Spinal cord (tissue), 10 donors: Measurements from ENCODE around the gene MST1R. TPM values are rescaled to one million over a fixed set of nuclear protein-coding genes. Genes with fewer than 3 reads are reported as not detected.
"Not testable (repeated sequence)": the region's sequence is repeated elsewhere in the genome, so short reads cannot be mapped to it uniquely, and the experiment has no call there.

Experiments
- DNase-seq, 6 donors: peaks; one replicate each; pipeline versions ENCODE4 v3.0.0 to v3.0.0-alpha.2; 2013 to 2015; ENCODE audit warnings: low spot score in 6 of 6, low read depth in 4 of 6
- H3K27ac ChIP-seq: one replicate; pipeline ENCODE4 v1.5.1; 2013; ENCODE audit warnings: low read depth, low read length, control low read depth
- H3K27me3 ChIP-seq: one replicate; pipeline ENCODE4 v1.6.1; 2013; ENCODE audit warnings: low read length; ENCODE audit not compliant: control insufficient read depth, insufficient read depth
- H3K36me3 ChIP-seq: one replicate; pipeline ENCODE4 v1.6.1; 2013; ENCODE audit warnings: low read length; ENCODE audit not compliant: control insufficient read depth, insufficient read depth
- H3K4me1 ChIP-seq: one replicate; pipeline ENCODE4 v1.6.1; 2013; ENCODE audit warnings: low read length; ENCODE audit not compliant: control insufficient read depth, insufficient read depth
- H3K4me3 ChIP-seq: one replicate; pipeline ENCODE4 v1.5.1; 2013; ENCODE audit warnings: low read depth, low read length, control low read depth
- H3K9me3 ChIP-seq: one replicate; pipeline ENCODE4 v1.6.1; 2013; ENCODE audit warnings: low read length; ENCODE audit not compliant: control insufficient read depth, insufficient read depth
- WGBS: methylation state at CpG from one replicate; pipeline ENCODE4 v1.1.5; 2013; ENCODE audit warnings: missing lambda C conversion rate; ENCODE audit not compliant: insufficient coverage; 5-methylcytosine and 5-hydroxymethylcytosine counted together
- polyA plus RNA-seq, 2 donors: library from polyadenylated mRNA; unstranded; fragments of 120-200 nt; gene quantifications; one replicate each; pipeline ENCODE4 v1.2.1, GENCODE V29; 2013; ENCODE audit not compliant: insufficient read length in 2 of 2
- total RNA-seq, 2 donors: library from RNA; depleted of rRNA in 1 of 2; stranded (reverse); fragments of 120-200 nt in 1 of 2; fragments of >200 nt in 1 of 2; gene quantifications; one replicate each; pipeline versions ENCODE4 v1.2.3 to v1.2.4, GENCODE V29; 2013 to 2014
- donor health status: healthy.

The MST1R gene
- total and polyA plus RNA-seq, 4 donors, result 0.63 to 2.5 (median 0.84) TPM

DNA sequence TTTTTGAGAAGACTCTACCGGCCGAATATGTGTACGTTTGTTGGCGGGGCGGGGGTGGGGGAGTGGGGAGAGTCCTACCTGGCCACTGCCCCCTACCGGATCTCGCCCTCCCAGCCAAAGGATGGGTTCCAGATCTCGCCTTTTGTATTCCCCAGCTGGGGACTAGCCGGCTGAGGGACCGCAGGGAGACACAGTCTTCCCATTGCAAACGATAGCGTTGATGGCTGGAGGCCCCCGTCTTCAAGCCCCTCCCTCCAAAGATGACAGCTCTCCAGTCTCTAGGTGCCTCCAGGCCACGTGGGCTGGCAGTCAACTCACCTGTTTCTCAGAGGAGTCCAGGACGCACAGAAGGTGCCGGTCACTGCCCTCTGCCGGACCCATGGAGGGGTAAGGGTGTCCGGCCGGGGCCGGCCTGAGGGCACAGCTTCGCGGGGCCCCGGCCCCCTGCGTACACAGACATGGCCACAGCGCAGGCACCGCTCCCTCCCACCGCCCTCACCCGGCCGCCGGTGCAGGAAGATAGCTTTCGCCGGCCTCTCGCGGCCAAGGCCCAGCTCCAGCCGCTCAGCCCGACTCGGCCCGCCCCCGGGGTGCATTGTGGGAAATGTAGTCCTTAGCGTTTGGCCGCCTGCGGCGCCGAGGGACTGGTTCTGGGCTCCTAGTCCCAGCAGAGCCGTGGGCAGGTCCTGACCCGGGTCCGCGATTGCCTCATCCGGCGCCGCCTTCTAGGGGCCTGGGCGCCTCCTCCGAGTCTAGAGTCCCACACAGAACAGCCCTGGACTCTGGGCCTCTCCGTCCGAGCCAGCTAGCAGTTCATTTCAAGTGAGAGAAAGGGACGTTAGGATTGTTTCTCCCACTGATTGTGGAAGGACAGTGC, 25.9 kb upstream of the MST1R start, which contains the start of gene MON1A:
MON1A (minus strand) TSS at position 521 of the 877 bp plus-strand sequence. CDS start 16,465 bp downstream, outside the sequence.
- peak within 1 kb of the TSS; percentile 81 for H3K4me3 ChIP-seq
- peaks cover 6% of the 10 kb centered on the region for H3K36me3 ChIP-seq
- H3K4me1 ChIP-seq, result peaks cover 23% of the 10 kb centered on the region
- peak within 1 kb of the TSS; percentile 92 for H3K27ac ChIP-seq
- under 1% methylated on average over 51 of the region's 56 CpGs for WGBS
- peak; percentile 72 to 96 (median 82) for DNase-seq
- no peaks in the 10 kb centered on the region for H3K27me3 ChIP-seq
- H3K9me3 ChIP-seq, result no peaks in the 10 kb centered on the region

DNA sequence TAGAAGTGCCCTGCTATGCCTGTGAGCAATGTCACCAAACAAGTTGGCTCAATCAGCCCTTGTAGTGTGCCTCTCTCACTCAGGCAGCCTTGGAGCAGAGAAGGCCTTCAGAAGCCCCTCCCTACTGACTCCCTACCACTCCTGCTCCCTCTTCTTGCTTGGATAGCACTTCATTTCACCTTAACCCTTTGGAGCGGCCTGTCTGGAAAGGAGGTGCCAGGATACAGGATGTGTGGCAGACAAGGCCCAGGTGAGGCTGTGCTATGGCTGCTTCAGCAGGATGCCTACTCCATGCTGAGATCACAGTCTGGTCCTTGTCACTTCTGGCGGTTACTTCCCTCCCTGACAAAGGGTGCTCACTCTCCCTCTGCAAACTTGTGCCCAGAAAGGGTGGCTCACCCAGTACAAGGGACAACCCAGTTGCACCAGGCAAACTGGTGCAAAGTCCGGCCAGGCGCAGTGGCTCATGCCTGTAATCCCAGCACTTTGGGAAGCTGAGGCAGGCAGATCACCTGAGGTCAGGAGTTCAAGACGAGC, 24.9 kb upstream of the MST1R start:
- 92% methylated on average over 4 of the region's 5 CpGs for WGBS
- Histone ChIP-seq H3K27ac (no peak overlapping the region), H3K4me3 (no peak overlapping the region), H3K36me3 (peaks cover 13% of the 10 kb centered on the region), H3K4me1 (peaks cover 23% of the 10 kb centered on the region), H3K9me3 (no peaks in the 10 kb centered on the region), H3K27me3 (no peaks in the 10 kb centered on the region)
- DNase-seq, result no peak

DNA sequence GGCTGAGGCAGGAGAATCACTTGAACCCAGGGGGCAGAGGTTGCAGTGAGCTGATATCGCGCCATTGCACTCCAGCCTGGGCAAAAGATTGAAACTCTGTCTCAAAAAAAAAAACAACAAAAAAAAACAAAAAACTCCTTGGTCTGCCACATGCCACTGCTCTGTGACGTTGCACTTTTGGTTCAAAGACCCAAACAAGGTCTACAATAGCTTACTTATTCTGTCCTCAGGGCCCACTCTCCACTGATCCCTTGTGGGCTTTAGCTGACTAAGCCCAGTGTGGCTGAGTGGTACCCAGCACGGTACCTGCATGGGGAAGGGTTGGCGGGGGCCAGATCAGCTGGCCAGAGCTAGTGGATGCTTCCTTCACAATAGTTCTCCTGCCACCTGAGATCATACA, 24.1 kb upstream of the MST1R start:
- H3K4me3 ChIP-seq, result no peak overlapping the region
- DNase-seq, result no peak
- no peaks in the 10 kb centered on the region for H3K9me3 ChIP-seq
- H3K27me3 ChIP-seq, result no peaks in the 10 kb centered on the region
- peaks cover 20% of the 10 kb centered on the region for H3K36me3 ChIP-seq
- 91% methylated on average over 4 of the region's 5 CpGs for WGBS
- no peak overlapping the region for H3K27ac ChIP-seq
- peaks cover 23% of the 10 kb centered on the region for H3K4me1 ChIP-seq

DNA sequence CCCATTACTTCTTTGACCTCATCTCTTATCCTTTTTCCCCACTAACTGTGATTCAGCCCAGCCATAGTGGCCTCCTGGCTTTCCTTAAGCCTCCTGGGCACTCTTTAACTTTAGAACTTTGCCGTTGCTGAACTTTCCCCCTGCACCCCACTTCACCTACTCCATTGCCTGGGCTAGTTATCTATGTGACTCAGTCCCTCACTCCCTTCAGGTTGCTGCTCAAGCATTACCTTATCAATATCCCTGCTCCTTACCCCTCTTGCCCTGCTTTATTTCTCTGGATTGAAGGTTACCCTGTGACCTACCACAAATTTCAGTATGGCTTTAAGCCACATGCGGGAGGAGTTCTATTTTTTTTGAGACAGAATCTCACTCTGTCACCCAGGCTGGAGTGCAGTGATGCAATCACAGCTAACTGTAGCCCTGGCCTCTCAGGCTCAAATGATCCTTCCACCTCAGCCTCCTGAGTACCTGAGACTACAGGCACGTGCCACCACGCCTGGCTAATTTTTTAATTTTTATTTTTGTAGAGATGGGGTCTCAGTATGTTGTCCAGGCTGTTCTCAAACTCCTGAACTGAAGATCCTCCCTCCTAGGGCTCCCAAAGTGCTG, 22.6 kb upstream of the MST1R start:
- 98% methylated on average over 2 of the region's 4 CpGs for WGBS
- DNase-seq, result no peak
- Histone ChIP-seq H3K27ac (no peak overlapping the region), H3K36me3 (peaks cover 24% of the 10 kb centered on the region), H3K4me1 (peaks cover 23% of the 10 kb centered on the region), H3K4me3 (no peak overlapping the region), H3K27me3 (no peaks in the 10 kb centered on the region), H3K9me3 (no peaks in the 10 kb centered on the region)

DNA sequence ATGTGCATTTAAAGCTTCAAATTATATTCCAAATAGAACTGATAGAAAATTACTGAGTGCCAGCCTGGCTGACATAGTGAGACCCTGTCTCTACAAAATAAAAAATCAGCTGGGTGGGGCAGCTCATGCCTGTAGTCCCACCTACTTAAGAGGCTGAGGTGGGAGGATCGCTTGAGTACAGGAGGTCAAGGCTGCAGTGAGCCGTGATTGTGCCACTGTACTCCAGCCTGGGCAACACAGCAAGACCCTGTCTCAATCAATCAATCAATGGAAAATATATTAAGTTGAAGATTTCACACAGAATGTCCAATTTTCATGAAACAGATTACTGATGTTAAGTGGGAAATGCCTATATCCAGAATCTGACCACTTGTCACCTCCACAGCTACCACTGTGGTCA, 21.8 kb upstream of the MST1R start:
- no peaks in the 10 kb centered on the region for H3K27me3 ChIP-seq
- peaks cover 24% of the 10 kb centered on the region for H3K36me3 ChIP-seq
- no CpG with 5 or more reads among the region's 2 CpGs for WGBS
- no peak overlapping the region for H3K27ac ChIP-seq
- H3K4me1 ChIP-seq, result peaks cover 22% of the 10 kb centered on the region
- H3K4me3 ChIP-seq, result no peak overlapping the region
- no peak for DNase-seq
- no peaks in the 10 kb centered on the region for H3K9me3 ChIP-seq

DNA sequence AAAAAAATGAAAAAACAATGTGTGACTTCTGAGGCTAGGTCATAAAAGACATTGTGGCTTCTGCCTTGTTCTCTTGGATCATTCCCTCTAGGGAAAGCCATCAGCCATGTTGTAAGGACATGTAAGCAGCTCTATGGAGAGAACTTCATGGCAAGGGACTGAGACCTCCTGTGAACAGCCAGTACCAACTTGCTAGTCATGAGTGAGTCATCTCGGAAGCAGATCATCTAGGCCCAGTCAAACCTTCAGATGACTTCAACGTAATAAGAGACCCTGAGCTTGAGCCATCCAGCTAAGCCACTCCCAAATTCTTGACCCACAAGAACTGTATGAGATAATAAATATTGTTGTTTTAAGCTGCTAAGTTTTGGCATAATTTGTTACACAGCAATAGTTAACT, 21.0 kb upstream of the MST1R start:
- Histone ChIP-seq H3K36me3 (peaks cover 24% of the 10 kb centered on the region), H3K4me1 (peaks cover 14% of the 10 kb centered on the region), H3K27ac (no peak overlapping the region), H3K9me3 (no peaks in the 10 kb centered on the region), H3K4me3 (no peak overlapping the region), H3K27me3 (no peaks in the 10 kb centered on the region)
- no peak for DNase-seq
- WGBS, result 100% methylated on average over 1 of the region's 2 CpGs

GRCh38 chr3:49917806-49918590, 14.3 kb upstream of the MST1R start:
- not testable (repeated sequence) for DNase-seq, H3K4me3 ChIP-seq, H3K27ac ChIP-seq, H3K4me1 ChIP-seq, H3K36me3 ChIP-seq, H3K9me3 ChIP-seq, H3K27me3 ChIP-seq
- 100% methylated on average over 9 of the region's 19 CpGs for WGBS

DNA sequence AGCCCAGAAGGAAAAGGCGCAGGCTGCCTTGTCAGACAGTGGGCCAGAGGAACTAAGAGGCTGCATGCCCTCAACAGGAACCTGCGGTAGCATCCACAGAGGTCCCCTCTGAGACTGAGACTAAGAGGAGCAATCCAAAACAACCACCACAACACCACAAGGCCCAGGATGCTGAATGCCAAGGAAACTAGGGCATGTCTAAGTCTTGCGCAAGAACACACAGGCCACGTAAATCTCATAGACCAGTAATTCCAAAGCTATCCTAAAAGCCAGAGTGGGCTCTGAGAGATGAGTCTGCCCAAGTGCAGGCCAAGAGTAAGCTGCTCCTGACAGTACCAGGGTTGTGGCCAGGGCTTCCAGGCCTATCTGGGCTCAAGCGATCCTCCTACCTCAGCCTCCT, 13.0 kb upstream of the MST1R start:
- Histone ChIP-seq H3K27ac (no peak overlapping the region), H3K4me1 (peaks cover 4% of the 10 kb centered on the region), H3K4me3 (no peak overlapping the region), H3K36me3 (peaks cover 13% of the 10 kb centered on the region), H3K9me3 (no peaks in the 10 kb centered on the region), H3K27me3 (no peaks in the 10 kb centered on the region)
- DNase-seq, result no peak
- WGBS, result 96% methylated on average over 4 of the region's 5 CpGs

DNA sequence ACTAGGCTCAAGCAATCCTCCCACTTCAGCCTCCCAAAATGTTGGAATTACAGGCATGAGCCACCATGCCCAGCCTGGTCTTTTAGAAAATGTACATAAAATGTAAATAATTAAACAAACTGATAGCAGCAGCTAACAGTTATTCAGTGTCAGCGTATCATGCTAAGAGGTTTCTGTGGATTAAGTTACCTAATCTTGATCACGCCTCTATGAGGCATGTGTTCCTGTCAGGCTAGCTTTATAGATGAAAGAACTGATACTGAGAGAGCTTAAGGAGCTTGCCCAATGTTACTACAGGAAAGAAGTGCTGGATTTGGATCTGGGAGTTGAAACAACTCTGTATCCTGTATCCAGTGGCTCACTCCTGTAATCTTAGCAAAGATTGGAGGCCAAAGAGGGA, 11.2 kb upstream of the MST1R start:
- H3K9me3 ChIP-seq, result no peaks in the 10 kb centered on the region
- no peak for DNase-seq
- H3K4me3 ChIP-seq, result no peak overlapping the region
- peaks cover 30% of the 10 kb centered on the region for H3K36me3 ChIP-seq
- no peak overlapping the region for H3K27ac ChIP-seq
- WGBS, result 100% methylated on average over 1 of the region's 2 CpGs
- H3K4me1 ChIP-seq, result peaks cover 4% of the 10 kb centered on the region
- H3K27me3 ChIP-seq, result no peaks in the 10 kb centered on the region
